ENCODE data around the gene CDK13.

The CDK13 gene

DNA sequence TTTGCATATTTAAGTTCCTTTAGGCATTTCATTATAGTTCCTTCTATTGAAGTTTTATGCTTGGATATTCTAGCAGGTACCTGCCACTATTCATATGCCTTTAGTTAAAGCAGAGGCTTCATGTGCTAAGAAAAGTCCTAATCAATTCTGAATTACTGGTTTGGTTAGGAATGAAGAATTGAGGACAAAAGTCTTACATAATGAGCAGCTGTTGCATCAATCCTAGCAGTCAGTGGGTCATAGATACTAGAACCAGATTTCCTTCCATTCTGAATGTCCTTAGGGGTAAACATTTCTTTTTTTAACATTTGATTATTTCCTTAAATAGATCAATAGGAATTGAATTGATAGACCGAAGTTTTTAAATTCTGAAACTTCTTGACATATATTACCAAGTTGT lies 59.2 kb downstream of the CDK13 start:
- no peak for DNase-seq

- no peak for DNase-seq
Measured at GRCh38 chr7:40014376-40014775, 64.3 kb downstream of the CDK13 start.

DNA sequence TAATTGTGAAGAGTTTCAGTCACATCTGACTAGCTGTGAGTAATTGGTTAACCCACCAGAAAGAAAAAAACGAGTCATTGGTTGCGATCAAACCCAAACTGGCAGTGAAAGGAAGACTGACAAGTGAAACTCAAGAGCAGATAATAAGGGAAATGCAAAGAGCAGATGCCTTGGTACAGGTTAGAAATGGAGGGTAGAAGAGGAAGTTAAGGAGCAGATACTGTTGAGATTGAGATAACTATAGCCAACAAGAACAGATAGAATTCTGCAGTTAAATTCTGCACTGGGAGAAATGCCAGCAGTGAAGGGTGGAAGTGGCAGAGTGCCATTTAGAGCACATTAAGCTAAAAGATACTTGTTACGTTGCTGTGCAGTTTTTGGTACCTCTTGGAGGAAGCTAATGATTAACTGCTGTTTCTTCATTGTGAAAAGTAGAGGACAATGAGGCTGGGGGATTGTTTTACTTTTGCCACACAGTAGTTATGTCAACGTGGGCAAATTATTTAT lies 65.8 kb downstream of the CDK13 start:
- DNase-seq = peak; percentile 39

GRCh38 chr7:40019558-40019957 lies 69.5 kb downstream of the CDK13 start:
- DNase-seq = no peak

DNA sequence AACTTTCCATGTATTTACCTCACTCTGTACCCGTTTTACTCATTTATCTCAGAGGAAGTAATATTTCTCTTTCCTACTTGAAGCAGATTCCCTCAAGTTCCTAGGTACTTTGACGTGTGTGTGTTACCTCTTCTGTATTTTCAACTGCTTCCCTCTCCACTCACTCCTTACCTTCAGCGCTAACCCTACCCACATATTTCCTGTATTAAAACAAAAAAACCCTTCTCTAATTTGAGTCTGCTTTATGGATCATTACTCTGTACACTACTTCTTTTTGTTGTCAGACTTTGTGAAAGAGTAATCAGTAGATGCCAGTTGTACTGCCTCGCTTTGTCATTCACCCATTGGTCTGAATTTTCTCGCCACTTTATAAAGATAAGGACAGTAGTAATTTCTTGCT lies 74.0 kb downstream of the CDK13 start:
- no peak for DNase-seq

DNA sequence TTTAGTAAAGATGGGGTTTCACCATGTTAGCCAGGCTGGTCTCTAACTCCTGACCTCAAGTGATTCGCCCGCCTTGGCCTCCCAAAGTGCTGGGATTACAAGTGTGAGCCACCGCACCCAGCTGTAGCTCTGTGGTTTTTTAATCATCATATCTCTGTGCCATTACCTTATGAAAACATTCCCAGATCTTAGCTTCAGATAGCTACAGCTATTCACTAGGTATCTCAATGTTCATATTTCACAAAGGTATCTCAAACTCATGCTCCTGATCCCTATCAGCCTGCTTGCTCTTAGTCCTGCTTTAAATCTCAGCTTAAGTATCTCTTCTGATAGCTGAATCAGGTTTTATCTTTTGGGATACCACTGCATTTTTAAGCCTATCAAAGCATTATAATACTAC lies 74.8 kb downstream of the CDK13 start:
- DNase-seq = no peak

GRCh38 chr7:40027545-40027944 lies 77.5 kb downstream of the CDK13 start:
- no peak for DNase-seq

DNA sequence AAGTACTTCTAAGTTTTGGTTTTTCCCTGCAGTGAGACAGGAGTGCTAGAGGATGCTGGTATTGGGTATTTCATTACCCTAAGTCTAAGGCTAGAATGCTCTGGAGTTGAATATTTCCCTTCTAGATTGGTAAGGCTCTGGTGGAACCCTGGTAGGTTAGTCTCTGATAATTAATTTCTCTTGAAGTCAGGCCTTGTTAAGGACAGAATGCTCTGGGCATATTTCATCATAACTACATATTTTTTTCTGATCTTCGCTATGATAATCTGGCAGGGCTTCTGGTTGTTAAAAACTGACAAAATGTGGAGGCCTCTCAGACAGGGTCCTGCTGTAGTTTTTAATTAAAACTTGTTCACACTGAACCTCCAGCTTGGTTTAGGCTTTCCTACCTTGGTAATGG lies 83.8 kb downstream of the CDK13 start:
- DNase-seq = no peak

DNA sequence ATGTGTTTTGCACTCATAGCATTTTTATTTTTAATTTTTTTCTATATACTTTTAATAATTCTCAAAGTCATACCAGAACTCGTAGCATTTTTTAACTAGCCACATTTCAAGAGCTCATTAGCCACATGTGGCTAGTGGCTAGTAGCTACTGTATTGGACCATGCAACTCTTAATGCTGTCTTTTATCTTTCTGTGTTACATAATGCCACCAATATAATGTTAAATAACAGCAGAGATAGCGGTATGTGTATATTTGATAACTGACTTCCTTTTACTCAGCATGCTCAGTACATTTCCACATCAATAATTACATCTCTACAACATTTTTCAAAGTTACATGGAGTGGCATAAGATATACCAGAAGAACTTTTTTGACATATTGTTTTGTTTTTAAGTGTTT lies 91.4 kb downstream of the CDK13 start:
- no peak for DNase-seq

DNA sequence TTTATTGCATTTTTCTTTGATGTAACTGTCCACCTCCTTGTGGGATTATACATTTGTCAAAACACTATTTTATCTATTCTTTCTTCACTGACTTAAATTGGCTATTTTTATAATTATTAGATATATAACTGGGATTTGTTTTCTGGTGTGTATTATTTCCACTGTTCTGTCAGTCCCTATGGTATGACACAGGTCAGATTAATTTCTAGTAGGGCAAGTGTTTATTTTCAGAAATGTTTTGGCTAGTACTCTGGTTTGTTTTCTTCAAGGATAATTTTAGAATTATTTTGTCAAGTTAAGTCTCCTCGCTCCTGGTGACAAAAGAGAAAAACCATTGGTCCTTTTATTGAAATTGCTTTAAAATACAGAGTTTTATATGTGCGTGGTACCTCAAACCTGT lies 93.1 kb downstream of the CDK13 start:
- no peak for DNase-seq

- DNase-seq = no peak
Measured at GRCh38 chr7:40047661-40048060, 97.6 kb downstream of the CDK13 start.

GRCh38 chr7:40057292-40057691 lies 107.2 kb downstream of the CDK13 start:
- DNase-seq = peak; percentile 39

GRCh38 chr7:40058026-40058425 lies 108.0 kb downstream of the CDK13 start:
- no peak for DNase-seq

GRCh38 chr7:40058636-40059035 lies 108.6 kb downstream of the CDK13 start:
- peak; percentile 13 for DNase-seq

GRCh38 chr7:40059057-40059456 lies 109.0 kb downstream of the CDK13 start:
- no peak for DNase-seq

- no peak for DNase-seq
Measured at GRCh38 chr7:40072268-40072667, 122.2 kb downstream of the CDK13 start.

DNA sequence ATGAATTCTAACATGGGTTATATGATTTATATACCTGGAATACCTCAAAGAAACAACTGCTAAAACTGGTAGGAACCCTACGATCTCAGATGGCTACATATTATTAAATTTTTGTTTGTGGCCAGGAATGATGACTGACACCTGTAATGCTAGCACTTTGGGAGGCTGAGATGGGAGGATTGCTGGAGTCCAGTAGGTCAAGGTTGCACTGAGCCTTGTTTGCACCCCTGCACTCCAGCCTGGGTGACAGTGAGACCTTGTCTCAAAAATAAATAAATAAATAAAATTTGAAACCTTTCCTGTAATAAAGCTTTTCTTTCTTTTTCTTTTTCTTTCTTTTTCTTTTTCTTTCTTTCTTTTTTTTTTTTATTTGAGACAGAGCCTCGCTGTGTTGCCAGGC lies 123.2 kb downstream of the CDK13 start:
- no peak for DNase-seq

DNA sequence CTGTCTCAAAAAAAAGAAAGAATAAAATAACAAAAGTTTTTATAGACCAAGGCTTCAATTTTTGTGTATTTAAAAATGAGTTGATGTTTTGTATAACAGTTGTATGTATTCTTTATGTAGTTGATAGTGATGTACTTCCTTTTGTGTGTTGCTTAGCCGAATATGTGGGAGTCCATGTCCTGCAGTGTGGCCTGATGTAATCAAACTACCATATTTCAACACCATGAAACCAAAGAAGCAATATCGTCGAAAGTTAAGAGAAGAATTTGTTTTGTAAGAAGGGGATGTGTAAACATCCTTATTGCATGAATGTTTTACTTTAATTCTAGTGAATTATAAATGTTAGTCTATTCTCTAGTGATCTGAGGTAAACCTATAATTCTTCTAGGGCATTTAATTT lies 127.8 kb downstream of the CDK13 start:
- DNase-seq = no peak

- DNase-seq = no peak
Measured at GRCh38 chr7:40092182-40092581, 142.1 kb downstream of the CDK13 start.

GRCh38 chr7:40093631-40094350 lies 143.7 kb downstream of the CDK13 start:
- DNase-seq = no peak

DNA sequence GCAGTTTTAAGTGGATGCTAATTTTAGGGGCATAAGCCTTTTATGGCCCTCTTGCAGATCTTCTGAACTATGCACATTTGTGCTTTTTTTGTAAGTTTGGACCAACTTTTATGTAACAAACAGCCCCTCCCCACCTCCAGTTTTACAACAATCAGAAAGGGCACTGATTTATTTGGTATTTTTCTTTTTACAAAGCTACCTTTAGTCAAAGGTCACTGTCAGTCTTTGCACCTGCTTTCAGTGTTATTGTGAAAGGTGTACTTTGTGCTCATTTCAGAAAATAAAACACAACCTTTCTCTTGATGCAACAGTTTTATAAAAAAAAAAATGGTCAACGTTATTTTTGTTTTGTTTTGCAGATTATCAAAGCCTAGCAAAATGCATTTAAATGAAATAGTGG lies 145.2 kb downstream of the CDK13 start:
- DNase-seq = no peak

DNA sequence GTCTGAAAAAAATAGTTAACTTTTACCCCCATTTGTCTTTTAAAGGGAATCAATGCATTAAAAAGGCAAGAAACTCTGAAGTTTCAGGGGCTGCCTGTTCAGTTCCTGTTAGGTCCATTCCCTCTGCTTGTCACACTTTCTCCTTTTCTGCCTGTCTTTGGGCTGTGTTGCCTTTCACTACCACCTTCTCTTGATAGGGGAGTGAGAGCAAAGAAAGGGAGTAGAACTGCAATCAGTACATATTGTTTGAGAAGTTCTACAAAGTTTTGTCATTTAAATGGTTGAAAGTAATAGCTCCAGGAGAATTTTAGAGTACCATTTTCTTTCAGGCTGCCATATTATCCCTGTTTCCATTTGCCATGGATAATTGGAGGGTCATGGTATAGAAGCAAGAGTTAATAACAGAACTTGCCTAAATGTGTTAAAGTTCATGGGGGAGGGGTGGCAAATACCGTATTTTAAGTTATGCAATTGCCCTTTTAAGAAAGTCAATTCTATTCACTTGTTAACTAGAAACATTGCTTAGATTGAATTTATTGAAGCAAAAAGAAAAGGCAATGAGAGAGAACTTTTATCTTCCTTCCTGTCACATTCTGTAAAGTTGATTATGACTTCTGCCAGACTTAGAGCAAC lies 145.8 kb downstream of the CDK13 start:
- DNase-seq = no peak

- no peak for DNase-seq
Measured at GRCh38 chr7:40097728-40098127, 147.7 kb downstream of the CDK13 start.

GRCh38 chr7:40098810-40099209 lies 148.8 kb downstream of the CDK13 start:
- no peak for DNase-seq

DNA sequence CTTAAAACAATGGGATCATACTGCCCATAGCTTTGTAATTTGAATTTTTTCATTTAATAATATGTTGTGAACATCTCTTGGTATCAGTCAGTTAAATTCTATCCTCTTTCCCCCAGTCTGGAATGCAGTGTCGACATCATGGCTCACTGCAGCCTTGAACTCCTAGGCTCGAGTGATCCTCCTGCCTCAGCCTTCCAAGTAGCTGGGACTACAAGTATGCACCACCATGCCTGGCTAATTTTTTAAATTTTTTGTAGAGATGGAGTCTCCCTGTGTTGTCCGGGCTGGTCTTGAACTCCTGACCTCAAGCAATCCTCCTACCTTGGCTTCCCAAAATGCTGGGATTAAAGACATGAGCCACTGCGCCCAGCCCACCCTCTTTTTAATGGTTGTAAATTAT lies 149.8 kb downstream of the CDK13 start:
- DNase-seq = no peak

Data from fibroblast of skin of scalp (primary cell).